ENCODE measurements around the gene SCN5A.

DNA sequence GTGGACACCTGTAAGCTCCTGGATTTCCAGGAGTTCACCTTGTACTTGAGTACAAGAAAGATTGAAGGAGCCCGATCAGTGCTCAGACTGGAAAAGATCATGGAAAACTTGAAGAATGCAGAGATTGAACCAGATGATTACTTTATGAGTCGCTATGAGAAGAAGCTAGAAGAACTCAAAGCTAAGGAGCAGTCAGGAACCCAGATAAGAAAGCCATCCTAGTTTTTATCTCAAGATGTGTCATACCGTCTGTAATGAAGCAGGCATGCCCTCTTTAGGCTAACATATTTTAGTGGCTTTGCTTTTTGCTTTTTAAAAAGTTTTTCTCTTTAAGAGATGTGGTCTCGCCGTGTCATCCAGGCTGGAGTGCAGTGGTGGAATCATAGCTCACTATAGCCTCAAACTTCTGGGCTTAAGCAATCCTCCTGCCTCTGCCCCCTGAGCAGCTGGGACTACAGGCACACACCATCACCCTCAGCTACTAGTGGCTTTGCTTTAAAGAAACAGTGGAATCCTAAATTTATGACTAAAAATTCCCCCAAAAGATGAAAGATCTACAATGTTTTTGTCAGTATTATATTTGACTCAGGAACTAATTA, 125.2 kb downstream of the SCN5A start:
- TF ChIP-seq, protein P1, sequence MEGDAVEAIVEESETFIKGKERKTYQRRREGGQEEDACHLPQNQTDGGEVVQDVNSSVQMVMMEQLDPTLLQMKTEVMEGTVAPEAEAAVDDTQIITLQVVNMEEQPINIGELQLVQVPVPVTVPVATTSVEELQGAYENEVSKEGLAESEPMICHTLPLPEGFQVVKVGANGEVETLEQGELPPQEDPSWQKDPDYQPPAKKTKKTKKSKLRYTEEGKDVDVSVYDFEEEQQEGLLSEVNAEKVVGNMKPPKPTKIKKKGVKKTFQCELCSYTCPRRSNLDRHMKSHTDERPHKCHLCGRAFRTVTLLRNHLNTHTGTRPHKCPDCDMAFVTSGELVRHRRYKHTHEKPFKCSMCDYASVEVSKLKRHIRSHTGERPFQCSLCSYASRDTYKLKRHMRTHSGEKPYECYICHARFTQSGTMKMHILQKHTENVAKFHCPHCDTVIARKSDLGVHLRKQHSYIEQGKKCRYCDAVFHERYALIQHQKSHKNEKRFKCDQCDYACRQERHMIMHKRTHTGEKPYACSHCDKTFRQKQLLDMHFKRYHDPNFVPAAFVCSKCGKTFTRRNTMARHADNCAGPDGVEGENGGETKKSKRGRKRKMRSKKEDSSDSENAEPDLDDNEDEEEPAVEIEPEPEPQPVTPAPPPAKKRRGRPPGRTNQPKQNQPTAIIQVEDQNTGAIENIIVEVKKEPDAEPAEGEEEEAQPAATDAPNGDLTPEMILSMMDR (IDR thresholded peaks at IDR 0.05; ENCODE audit: poor library complexity) = no peak
- TF ChIP-seq EZH2 (IDR thresholded peaks at IDR 0.05; ENCODE audit: borderline replicate concordance) = no peak

Data from hepatocyte (in vitro differentiated cells).